Endothelial cell of umbilical vein (primary cell): Measurements from ENCODE around the gene TEX22. TPM values are rescaled to one million over a fixed set of nuclear protein-coding genes. Genes with fewer than 3 reads are reported as not detected.

Source experiments
- BruUV-seq: library from RNA; stranded (reverse); fragments of 400-500 nt; replicated peaks from 2 replicates; lab custom pipeline; 2021; lab: Mats Ljungman, UMichigan
- CTCF ChIA-PET: fragments of 300-600, 350-600 bp; sonication (Branson Sonifier 250); formaldehyde crosslinking; loops from one replicate; lab custom pipeline; 2021; ENCODE audit warnings: antibody characterized with exemption, inconsistent platforms; lab: Charles Lee
- POLR2A ChIA-PET: fragments of 300-600, 350-600 bp; sonication (Branson Sonifier 250); formaldehyde crosslinking; loops from one replicate; lab custom pipeline; 2021; ENCODE audit warnings: antibody characterized with exemption, inconsistent platforms; lab: Charles Lee
- DNase-seq: peaks from one replicate; pipeline ENCODE4 v3.0.0-alpha.2; 2011; ENCODE audit warnings: low read depth, low spot score
- FAIRE-seq: peaks from 2 replicates; lab custom pipeline; 2011; peaks lifted over from hg19 to GRCh38; lab: Jason Lieb, UNC
- H2AFZ ChIP-seq: 2 replicates; pipeline ENCODE4 v1.6.0; 2012; ENCODE audit warnings: low read depth, low read length, control low read depth, inconsistent platforms
- H3K27ac ChIP-seq: 2 replicates; pipeline ENCODE4 v1.5.1; 2011; ENCODE audit warnings: low read depth, mild to moderate bottlenecking, control low read depth, low read length, moderate library complexity; ENCODE audit not compliant: insufficient read depth
- H3K27me3 ChIP-seq, 2 experiments: 2 replicates each; pipeline versions ENCODE4 v1.6.0 to v1.6.1; 2011; ENCODE audit warnings: low read length in 2 of 2, mixed read lengths in 1 of 2; ENCODE audit not compliant: control insufficient read depth in 2 of 2, insufficient read depth in 2 of 2
- H3K36me3 ChIP-seq, 2 experiments: 2 replicates in 1 of 2; 3 replicates in 1 of 2; pipeline ENCODE4 v1.5.1; 2011; ENCODE audit warnings: low read length in 2 of 2, mild to moderate bottlenecking in 1 of 2, moderate library complexity in 1 of 2; ENCODE audit not compliant: control insufficient read depth in 2 of 2, insufficient read depth in 2 of 2; ENCODE audit errors: extremely low read depth in 1 of 2
- H3K4me1 ChIP-seq: 3 replicates; pipeline ENCODE4 v1.5.1; 2011; ENCODE audit warnings: mild to moderate bottlenecking, low read length; ENCODE audit not compliant: control insufficient read depth, insufficient read depth; ENCODE audit errors: extremely low read depth
- H3K4me2 ChIP-seq: 2 replicates; pipeline ENCODE4 v1.6.1; 2011; ENCODE audit warnings: low read length, control low read depth, mixed read lengths; ENCODE audit not compliant: insufficient read depth
- H3K4me3 ChIP-seq, 3 experiments: fragments of 200-600 bp in 1 of 3; sonication (generic), shearing (Covaris generic) in 1 of 3; replicated peaks in 1 of 3; 2 replicates each; pipeline ENCODE4 v1.5.1; 2011 to 2016; ENCODE audit warnings: control low read depth in 3 of 3, low read length in 3 of 3, mild to moderate bottlenecking in 2 of 3, inconsistent platforms in 1 of 3, low read depth in 1 of 3, moderate library complexity in 1 of 3; ENCODE audit not compliant: insufficient read depth in 1 of 3
- H3K79me2 ChIP-seq: 2 replicates; pipeline ENCODE4 v1.6.0; 2012; ENCODE audit warnings: low read length, inconsistent platforms; ENCODE audit not compliant: control insufficient read depth, insufficient read depth
- H3K9ac ChIP-seq: replicated peaks from 2 replicates; pipeline ENCODE3; 2011; ENCODE audit warnings: low read length, control low read depth; ENCODE audit not compliant: insufficient read depth; ENCODE audit errors: extremely low read depth
- H3K9me1 ChIP-seq: replicated peaks from 3 replicates; pipeline ENCODE4 v1.6.0; 2011; ENCODE audit warnings: mild to moderate bottlenecking, low read length; ENCODE audit not compliant: control insufficient read depth, insufficient read depth; ENCODE audit errors: extremely low read depth
- H3K9me3 ChIP-seq: replicated peaks from 2 replicates; pipeline ENCODE4 v1.5.1; 2012; ENCODE audit warnings: low read length, inconsistent platforms; ENCODE audit not compliant: control insufficient read depth, insufficient read depth
- H4K20me1 ChIP-seq: replicated peaks from 2 replicates; pipeline ENCODE3; 2011; ENCODE audit warnings: mild to moderate bottlenecking, low read length; ENCODE audit not compliant: control insufficient read depth, insufficient read depth; ENCODE audit errors: extremely low read depth
- CTCF ChIP-seq, 2 donors: IDR thresholded peaks; 1 replicate in 1 of 2; 2 replicates in 1 of 2; pipeline ENCODE4 v1.5.1; 2011; ENCODE audit warnings: low read length in 2 of 2, mild to moderate bottlenecking in 2 of 2, moderate library complexity in 2 of 2, control low read depth in 1 of 2, inconsistent platforms in 1 of 2, low read depth in 1 of 2; ENCODE audit not compliant: insufficient read depth in 1 of 2; ENCODE audit errors: extremely low read depth in 1 of 2
- EZH2 ChIP-seq: IDR thresholded peaks from 2 replicates; pipeline ENCODE4 v1.6.1; 2012; ENCODE audit warnings: borderline replicate concordance, low read depth, mild to moderate bottlenecking, moderate library complexity, low read length, inconsistent platforms; ENCODE audit not compliant: severe bottlenecking
- GATA2 ChIP-seq: IDR thresholded peaks from 2 replicates; pipeline ENCODE4 v1.7.0; 2011; ENCODE audit warnings: low read depth, mild to moderate bottlenecking, moderate library complexity, mixed read lengths, low read length; ENCODE audit not compliant: insufficient read length, insufficient read depth
- JUN ChIP-seq: IDR thresholded peaks from 2 replicates; pipeline ENCODE4 v1.6.1; 2011; ENCODE audit warnings: borderline replicate concordance, low read depth; ENCODE audit not compliant: insufficient read length, insufficient read depth
- MYC ChIP-seq: IDR thresholded peaks from one replicate; pipeline ENCODE4 v1.6.1; 2011; ENCODE audit warnings: mild to moderate bottlenecking, low read depth, low read length
- POLR2A ChIP-seq: IDR thresholded peaks from 2 replicates; pipeline ENCODE4 v1.6.1; 2012; ENCODE audit warnings: low read depth, mild to moderate bottlenecking, control low read depth, low read length
- POLR2AphosphoS5 ChIP-seq: IDR thresholded peaks from 2 replicates; pipeline ENCODE4 v1.6.1; 2012; ENCODE audit warnings: low read depth, mild to moderate bottlenecking, control low read depth, low read length, moderate library complexity; ENCODE audit not compliant: insufficient read depth
- dilution Hi-C: fragments of 300-500 bp; cut with MboI; formaldehyde crosslinking; loops from one replicate; pipeline ENCODE4 v1.15.0; 2019; ENCODE audit warnings: low sequenced_read_pairs; ENCODE audit not compliant: extremely low pct_ligation_motif_present
- intact Hi-C: fragments of 100-400 bp; cut with micrococcal nuclease; formaldehyde crosslinking; loops from one replicate; pipeline ENCODE4 v1.10.0; 2022
- polyA plus RNA-seq, 4 experiments: library from polyadenylated mRNA; depleted of rRNA in 3 of 4; stranded (reverse) in 3 of 4; unstranded in 1 of 4; fragments of >200 nt; gene quantifications; 2 replicates each; pipeline versions ENCODE4 v1.2.1 to v1.2.3, GENCODE V29; 2011 to 2012; ENCODE audit warnings: missing spikeins in 1 of 4
- total RNA-seq: library from RNA; stranded (reverse); gene quantifications from 2 replicates; pipeline ENCODE4 v1.2.3, GENCODE V29; 2021
- TF ChIP-seq, protein P1 (sequence below): IDR thresholded peaks from 2 replicates; pipeline ENCODE4 v1.6.1; 2011; ENCODE audit not compliant: insufficient read depth, insufficient read length

The TEX22 gene
- total and polyA plus RNA-seq, 2 donors (not counting 3 experiments of a cell fraction or from before 2014, with no cell fraction given): 0.06 to 1.1 TPM

GRCh38 chr14:105421723-105422615 lies 23.6 kb downstream of the TEX22 start:
- Histone ChIP-seq H3K4me3 (no peak overlapping the region), H3K9ac (no peak overlapping the region), H3K36me3 (peaks cover 0 to 9% of the 10 kb centered on the region in 2 experiments), H4K20me1 (no peaks in the 10 kb centered on the region), H3K4me1 (peaks cover 18% of the 10 kb centered on the region), H2AFZ (no peak overlapping the region), H3K9me1 (no peaks in the 10 kb centered on the region), H3K4me2 (peak overlapping the region; percentile 8), H3K9me3 (no peaks in the 10 kb centered on the region), H3K79me2 (peaks cover 68% of the 10 kb centered on the region), H3K27ac (no peak overlapping the region), H3K27me3 (no peaks in the 10 kb centered on the region)
- DNase-seq (no peak), FAIRE-seq (no peak)
- TF ChIP-seq POLR2AphosphoS5: no peak
- no peak for TF ChIP-seq CTCF (IDR thresholded peaks at IDR 0.05; ENCODE audit: extremely low read depth in 1 of 2, insufficient read depth in 1 of 2, low read depth in 1 of 2, low read length in 2 of 2)
- no peak for TF ChIP-seq MYC
- TF ChIP-seq EZH2: no peak
- TF ChIP-seq GATA2: no peak
- no peak for TF ChIP-seq POLR2A
- no peak for TF ChIP-seq JUN
- TF ChIP-seq, protein P1, sequence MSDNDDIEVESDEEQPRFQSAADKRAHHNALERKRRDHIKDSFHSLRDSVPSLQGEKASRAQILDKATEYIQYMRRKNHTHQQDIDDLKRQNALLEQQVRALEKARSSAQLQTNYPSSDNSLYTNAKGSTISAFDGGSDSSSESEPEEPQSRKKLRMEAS: no peak
- ChIA-PET CTCF (interaction anchor here (1.1 kb wide), 3 partner anchors 27 to 70 kb away, joined by 3 to 4 read pairs (median 3); no protein-coding TSS in a partner anchor), POLR2A (no interaction called here)
- intact Hi-C loops: loop anchor here (1.0 kb wide), 1 partner anchor 8 kb away; no protein-coding TSS in a partner anchor
- dilution Hi-C loops: no loop called here
- BruUV-seq: no TSS peak
